Peyer's patch (tissue), 4 donors: ENCODE measurements around the gene GIMAP5. TPM values are rescaled to one million over a fixed set of nuclear protein-coding genes. Genes with fewer than 3 reads are reported as not detected.
A peak's percentile ranks its signal among the peaks of the same experiment; 100 is the strongest.

Experiments used
- DNase-seq, 3 donors: peaks; one replicate each; pipeline ENCODE4 v3.0.0-alpha.2; 2017 to 2019
- H3K27ac ChIP-seq, 4 donors: fragments of 200-600 bp; sonication (generic); one replicate each; pipeline ENCODE4 v1.5.1; 2016 to 2019
- H3K27me3 ChIP-seq, 2 donors: fragments of 200-600 bp; sonication (generic); one replicate each; pipeline ENCODE4 v1.5.1; 2019
- H3K36me3 ChIP-seq, 3 donors: fragments of 200-600 bp; sonication (generic); one replicate each; pipeline ENCODE4 v1.5.1; 2016 to 2019
- H3K4me1 ChIP-seq, 4 donors: fragments of 200-600 bp; sonication (generic); one replicate each; pipeline ENCODE4 v1.5.1; 2016 to 2019
- H3K4me3 ChIP-seq, 4 donors: fragments of 200-600 bp; sonication (generic); 1 replicate in 3 of 4; 2 replicates in 1 of 4; pipeline ENCODE4 v1.5.1; 2016 to 2019; ENCODE audit warnings: mild to moderate bottlenecking in 1 of 4
- H3K9me3 ChIP-seq, 4 donors: fragments of 200-600 bp; sonication (generic); one replicate each; pipeline ENCODE4 v1.5.1; 2016 to 2019; ENCODE audit warnings: mild to moderate bottlenecking in 1 of 4
- CTCF ChIP-seq, 6 experiments: fragments of 450-650 bp in 4 of 6; fragments of 200-600 bp in 2 of 6; sonication (generic) in 1 of 6; IDR thresholded peaks; one replicate each; pipeline ENCODE4 v1.5.1; 2017 to 2019; ENCODE audit warnings: antibody characterized with exemption in 6 of 6, mild to moderate bottlenecking in 3 of 6, moderate library complexity in 1 of 6
- POLR2A ChIP-seq, 2 donors: fragments of 450-650 bp; IDR thresholded peaks; one replicate each; pipeline ENCODE4 v1.5.1; 2017; ENCODE audit warnings: antibody characterized with exemption in 2 of 2, mild to moderate bottlenecking in 2 of 2, moderate library complexity in 2 of 2
- total RNA-seq, 4 donors: library from RNA; depleted of rRNA; stranded (reverse); fragments of >200 nt; gene quantifications; one replicate each; pipeline ENCODE4 v1.1.0, GENCODE V29; 2016

The GIMAP5 gene
- total RNA-seq, 4 donors from 2014 or later, result 11.9 to 47.0 (median 24.4) TPM

GRCh38 chr7:150755473-150756099 is 18.4 kb downstream of the GIMAP5 start:
- peak overlapping the region; percentile 26 to 67 (median 60) for H3K27ac ChIP-seq
- no peaks in the 10 kb centered on the region for H3K9me3 ChIP-seq
- no peaks in the 10 kb centered on the region for H3K27me3 ChIP-seq
- peaks cover 0 to 12% (median 0%) of the 10 kb centered on the region in 4 donors for H3K4me1 ChIP-seq
- no peak for TF ChIP-seq CTCF (IDR thresholded peaks at IDR 0.05)
- TF ChIP-seq POLR2A (IDR thresholded peaks at IDR 0.05), result no peak
- H3K36me3 ChIP-seq, result no peaks in the 10 kb centered on the region
- peak in 2 of 3 donors; percentile 51 to 78 for DNase-seq
- H3K4me3 ChIP-seq, result no peak overlapping the region

GRCh38 chr7:150756166-150756565 is 18.9 kb downstream of the GIMAP5 start:
- Histone ChIP-seq H3K27ac (peak overlapping the region; percentile 26 to 67 (median 60)), H3K36me3 (no peaks in the 10 kb centered on the region), H3K27me3 (no peaks in the 10 kb centered on the region), H3K4me1 (peaks cover 0 to 12% (median 0%) of the 10 kb centered on the region in 4 donors), H3K4me3 (no peak overlapping the region), H3K9me3 (no peaks in the 10 kb centered on the region)
- TF ChIP-seq CTCF (IDR thresholded peaks at IDR 0.05), result no peak
- TF ChIP-seq POLR2A (IDR thresholded peaks at IDR 0.05), result no peak
- DNase-seq, result no peak

GRCh38 chr7:150756858-150757257 is 19.6 kb downstream of the GIMAP5 start:
- H3K4me1 ChIP-seq, result peaks cover 0 to 12% (median 0%) of the 10 kb centered on the region in 4 donors
- no peak for DNase-seq

GRCh38 chr7:150759479-150759878 is 22.3 kb downstream of the GIMAP5 start:
- H3K4me3 ChIP-seq, result no peak overlapping the region
- DNase-seq, result no peak
- H3K27me3 ChIP-seq, result no peaks in the 10 kb centered on the region
- H3K9me3 ChIP-seq, result no peaks in the 10 kb centered on the region
- H3K27ac ChIP-seq, result no peak overlapping the region
- TF ChIP-seq CTCF (IDR thresholded peaks at IDR 0.05), result no peak
- TF ChIP-seq POLR2A (IDR thresholded peaks at IDR 0.05), result no peak
- H3K4me1 ChIP-seq, result peaks cover 0 to 6% (median 0%) of the 10 kb centered on the region in 4 donors
- no peaks in the 10 kb centered on the region for H3K36me3 ChIP-seq

More at GRCh38 chr7:150756858-150757257, 19.6 kb downstream of the GIMAP5 start:
- TF ChIP-seq POLR2A (IDR thresholded peaks at IDR 0.05) (no peak), CTCF (IDR thresholded peaks at IDR 0.05) (peak in 5 of 6 experiments; percentile 49 to 73 (median 64))
- H3K27ac ChIP-seq, result peak overlapping the region in 2 of 4 donors; percentile 26 to 62
- H3K36me3 ChIP-seq, result no peaks in the 10 kb centered on the region
- no peak overlapping the region for H3K4me3 ChIP-seq
- no peaks in the 10 kb centered on the region for H3K9me3 ChIP-seq
- no peaks in the 10 kb centered on the region for H3K27me3 ChIP-seq

- TF ChIP-seq POLR2A (IDR thresholded peaks at IDR 0.05), result no peak
- TF ChIP-seq CTCF (IDR thresholded peaks at IDR 0.05), result no peak
- DNase-seq, result no peak
- peak overlapping the region in 2 of 4 donors; percentile 40 to 49 for H3K27ac ChIP-seq
- peaks cover 0 to 5% (median 0%) of the 10 kb centered on the region in 4 donors for H3K4me1 ChIP-seq
- no peaks in the 10 kb centered on the region for H3K36me3 ChIP-seq
- H3K4me3 ChIP-seq, result no peak overlapping the region
- no peaks in the 10 kb centered on the region for H3K27me3 ChIP-seq
- H3K9me3 ChIP-seq, result no peaks in the 10 kb centered on the region
Measured at GRCh38 chr7:150766334-150766709, 29.1 kb downstream of the GIMAP5 start.
